ENCODE measurements around the gene KIAA1217. TPM values are rescaled to one million over a fixed set of nuclear protein-coding genes. Genes with fewer than 3 reads are reported as not detected.

The KIAA1217 gene
- total RNA-seq, 1 experiment from 2014 or later = 18.6 TPM

DNA sequence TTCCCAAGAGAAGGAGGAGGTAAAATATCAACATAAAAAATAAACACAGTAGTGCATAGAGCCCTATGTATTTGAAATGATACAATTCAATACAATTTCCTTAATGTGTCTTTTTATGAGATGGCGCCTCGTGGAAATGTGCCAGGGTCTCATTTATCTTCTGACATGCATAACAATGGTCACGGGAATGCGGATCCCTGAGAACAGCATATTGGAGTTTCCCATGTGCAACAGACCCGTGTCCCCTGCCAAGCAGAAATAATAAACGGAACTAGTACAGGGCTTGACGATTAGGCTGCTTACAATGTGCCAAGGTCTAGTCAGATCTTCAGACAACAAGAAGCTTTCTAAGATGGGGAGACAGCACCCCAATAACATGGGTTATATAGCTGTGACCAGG lies 296.8 kb downstream of the KIAA1217 start:
- no peak for DNase-seq
- H2BK120ac ChIP-seq (ENCODE audit: low read depth, low read length, poor library complexity, severe bottlenecking) = no peak overlapping the region
- H3K9me3 Mint-ChIP-seq = no peaks in the 10 kb centered on the region; a peak in 1 of 5 replicates
- no peak overlapping the region for H3T11ph ChIP-seq (ENCODE audit: low read length)
- H2BK20ac ChIP-seq (ENCODE audit: low read depth, low read length, poor library complexity, severe bottlenecking) = no peak overlapping the region
- no peak overlapping the region for H3K27ac Mint-ChIP-seq
- H3K27me3 Mint-ChIP-seq (ENCODE audit: low read depth) = no peaks in the 10 kb centered on the region; the same call in 1 of the 2 replicates
- no peak overlapping the region for H2BK15ac ChIP-seq (ENCODE audit: low read depth, low read length)
- no peak overlapping the region for H2AFZ ChIP-seq (ENCODE audit: low read length)
- no peak overlapping the region for H3K18ac ChIP-seq (ENCODE audit: insufficient read length, low read depth, low read length)
- WGBS (ENCODE audit: extremely low coverage, insufficient read length, low lambda C conversion rate) = no CpG with 5 or more reads among the region's 7 CpGs
- H4K8ac ChIP-seq (replicated peaks; ENCODE audit: insufficient read length, low read depth, low read length) = no peak overlapping the region
- no peaks in the 10 kb centered on the region for H3K9me3 ChIP-seq (ENCODE audit: control insufficient read depth, low read depth, low read length)
- H2BK12ac ChIP-seq (ENCODE audit: insufficient read length, low read depth, low read length) = no peak overlapping the region
- no peak overlapping the region for H3K56ac ChIP-seq (ENCODE audit: insufficient read length, low read depth, low read length)
- no peaks in the 10 kb centered on the region for H3K27me3 ChIP-seq (ENCODE audit: insufficient read depth, low read length)
- no peak overlapping the region for H2BK5ac ChIP-seq (ENCODE audit: insufficient read length, low read length)
- H2AK5ac ChIP-seq (ENCODE audit: insufficient read length, low read length) = no peak overlapping the region
- H3K4me1 ChIP-seq (ENCODE audit: insufficient read depth, low read length) = no peaks in the 10 kb centered on the region
- H3K4me1 Mint-ChIP-seq = peaks cover 3 to 6% of the 10 kb centered on the region in 2 experiments
- no peak overlapping the region for H3K9ac ChIP-seq (ENCODE audit: extremely low read depth, insufficient read length, low read length)
- H3K36me3 Mint-ChIP-seq (ENCODE audit: insufficient read depth in 1 of 3, low read depth in 3 of 3) = peaks cover 2 to 10% (median 5%) of the 10 kb centered on the region in 3 experiments; a peak in 6 of 7 replicates
- H4K91ac ChIP-seq (ENCODE audit: insufficient read length, low read depth, low read length) = no peak overlapping the region
- no peak overlapping the region for H3K4me3 Mint-ChIP-seq
- no peak overlapping the region for H3K4ac ChIP-seq (ENCODE audit: low read depth, low read length)
- H3K14ac ChIP-seq (ENCODE audit: insufficient read depth, low read length) = no peak overlapping the region
- TF ChIP-seq, protein P1, sequence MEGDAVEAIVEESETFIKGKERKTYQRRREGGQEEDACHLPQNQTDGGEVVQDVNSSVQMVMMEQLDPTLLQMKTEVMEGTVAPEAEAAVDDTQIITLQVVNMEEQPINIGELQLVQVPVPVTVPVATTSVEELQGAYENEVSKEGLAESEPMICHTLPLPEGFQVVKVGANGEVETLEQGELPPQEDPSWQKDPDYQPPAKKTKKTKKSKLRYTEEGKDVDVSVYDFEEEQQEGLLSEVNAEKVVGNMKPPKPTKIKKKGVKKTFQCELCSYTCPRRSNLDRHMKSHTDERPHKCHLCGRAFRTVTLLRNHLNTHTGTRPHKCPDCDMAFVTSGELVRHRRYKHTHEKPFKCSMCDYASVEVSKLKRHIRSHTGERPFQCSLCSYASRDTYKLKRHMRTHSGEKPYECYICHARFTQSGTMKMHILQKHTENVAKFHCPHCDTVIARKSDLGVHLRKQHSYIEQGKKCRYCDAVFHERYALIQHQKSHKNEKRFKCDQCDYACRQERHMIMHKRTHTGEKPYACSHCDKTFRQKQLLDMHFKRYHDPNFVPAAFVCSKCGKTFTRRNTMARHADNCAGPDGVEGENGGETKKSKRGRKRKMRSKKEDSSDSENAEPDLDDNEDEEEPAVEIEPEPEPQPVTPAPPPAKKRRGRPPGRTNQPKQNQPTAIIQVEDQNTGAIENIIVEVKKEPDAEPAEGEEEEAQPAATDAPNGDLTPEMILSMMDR (conservative IDR thresholded peaks at IDR 0.05) = no peak
- H3K23me2 ChIP-seq (ENCODE audit: insufficient read length, low read depth, low read length, poor library complexity, severe bottlenecking) = no peaks in the 10 kb centered on the region
- H3K79me2 ChIP-seq (ENCODE audit: insufficient read depth, low read length) = no peaks in the 10 kb centered on the region
- no peak overlapping the region for H3K23ac ChIP-seq (ENCODE audit: insufficient read length, low read depth, low read length)
- H4K20me1 ChIP-seq (ENCODE audit: control insufficient read depth, insufficient read depth, insufficient read length) = no peaks in the 10 kb centered on the region
- H4K5ac ChIP-seq (ENCODE audit: insufficient read length, low read depth, low read length) = no peak overlapping the region
- no peaks in the 10 kb centered on the region for H3K79me1 ChIP-seq (ENCODE audit: insufficient read depth, low read depth, low read length, poor library complexity, severe bottlenecking)
- H3K4me2 ChIP-seq (ENCODE audit: insufficient read depth, insufficient read length, low read length) = no peak overlapping the region
- H3K27ac ChIP-seq (ENCODE audit: insufficient read length, low read depth, low read length) = no peak overlapping the region

Measured in H9 (cell line).